Measurements from ENCODE around the gene DNASE2B. TPM values are rescaled to one million over a fixed set of nuclear protein-coding genes. Genes with fewer than 3 reads are reported as not detected.

The DNASE2B gene
- polyA plus RNA-seq, 1 donor from 2014 or later, result not detected

DNA sequence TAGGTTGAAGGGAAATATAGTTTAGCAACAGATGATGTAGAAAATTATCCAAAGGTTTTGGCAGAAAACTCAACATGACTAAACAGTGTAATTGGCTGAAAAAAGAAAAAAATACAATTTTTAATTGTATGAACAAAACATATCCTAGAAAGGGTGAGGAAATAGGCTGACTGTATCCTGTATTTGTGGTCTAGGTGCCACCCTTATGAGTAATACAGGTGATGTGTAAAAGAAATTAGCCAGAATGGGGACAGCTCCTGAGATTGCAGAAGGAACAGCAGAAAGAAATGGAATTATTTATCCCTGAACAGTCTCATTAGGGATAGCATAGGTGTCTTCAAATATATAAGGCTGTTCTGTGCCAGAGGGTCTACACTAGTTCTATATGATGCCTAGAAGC is 24.6 kb downstream of the DNASE2B start:
- H3K9me3 Mint-ChIP-seq, result no peaks in the 10 kb centered on the region
- H3K27me3 Mint-ChIP-seq, result no peaks in the 10 kb centered on the region
- no peaks in the 10 kb centered on the region for H3K36me3 Mint-ChIP-seq
- H3K4me3 Mint-ChIP-seq, result no peak overlapping the region
- no peak overlapping the region for H3K27ac Mint-ChIP-seq
- H3K4me1 Mint-ChIP-seq, result peaks cover 0 to 3% (median 2%) of the 10 kb centered on the region in 3 donors

DNA sequence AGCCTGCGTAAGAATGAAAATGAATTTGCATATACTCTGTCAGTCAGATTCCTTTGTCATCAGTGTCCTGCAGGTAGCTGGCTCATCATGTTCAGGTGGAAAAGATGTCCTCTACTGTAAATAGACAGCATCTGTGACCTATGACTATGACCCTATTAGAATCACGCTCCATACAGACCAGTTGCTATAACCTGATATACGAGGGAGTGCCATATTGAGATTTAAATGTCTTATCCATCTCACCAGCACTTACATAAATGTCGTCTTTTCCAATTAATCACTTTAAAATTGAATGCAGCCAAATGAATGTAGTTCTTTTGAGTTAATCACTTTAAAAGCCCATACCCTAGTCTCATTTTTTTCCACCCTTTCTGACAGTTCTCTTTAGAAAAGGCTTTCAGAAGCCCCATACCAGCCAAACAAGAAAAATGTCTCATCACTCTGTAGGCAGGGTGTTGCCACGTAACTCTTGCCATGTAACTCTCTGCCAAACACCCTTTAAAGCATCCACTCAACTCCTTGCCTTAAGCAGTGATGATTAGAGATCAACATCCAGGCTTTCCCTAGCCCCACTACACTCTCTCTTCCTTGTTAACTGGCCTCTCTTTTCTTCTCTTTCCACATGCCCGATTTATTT is 26.3 kb downstream of the DNASE2B start:
- Mint-ChIP-seq H3K27ac (no peak overlapping the region), H3K4me3 (no peak overlapping the region), H3K36me3 (peaks cover under 1% of the 10 kb centered on the region), H3K27me3 (no peaks in the 10 kb centered on the region), H3K9me3 (peaks cover 0 to 4% (median 2%) of the 10 kb centered on the region in 3 donors), H3K4me1 (peaks cover 0 to 3% (median 2%) of the 10 kb centered on the region in 3 donors)

DNA sequence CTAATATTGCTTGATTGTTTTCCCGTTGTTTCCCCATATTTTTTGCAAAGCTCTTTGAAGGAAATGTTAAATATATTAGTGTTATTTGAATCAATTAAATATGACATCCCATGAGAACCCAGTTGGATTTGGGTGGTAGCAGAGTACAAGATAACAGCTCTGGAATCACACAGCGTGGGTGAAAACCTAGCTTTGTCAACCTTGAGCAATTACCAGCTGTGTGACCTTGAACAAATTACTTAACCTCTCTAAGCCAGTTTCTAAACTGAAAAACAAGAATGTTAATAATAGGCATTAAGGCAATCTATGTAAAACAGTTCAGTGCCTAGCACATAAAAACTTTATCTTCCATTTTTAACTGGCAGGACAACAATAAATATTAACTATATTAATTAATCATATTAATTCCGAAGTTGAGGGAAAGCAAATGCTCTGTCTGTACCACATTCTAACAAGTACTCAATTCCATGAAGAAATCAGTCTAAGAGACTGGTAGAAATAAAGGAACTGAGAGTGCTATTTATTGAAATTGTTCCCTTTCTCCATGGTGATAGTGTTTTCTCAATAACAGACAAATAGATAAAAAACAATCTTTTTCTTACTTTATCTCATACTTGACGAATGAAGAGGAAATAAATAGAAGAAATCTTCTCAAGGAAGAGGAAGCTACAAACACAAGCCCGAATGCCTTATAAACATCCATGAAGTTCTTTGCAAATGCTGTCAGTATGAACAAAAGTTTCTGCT is 27.0 kb downstream of the DNASE2B start:
- Mint-ChIP-seq H3K36me3 (peaks cover 5% of the 10 kb centered on the region), H3K27ac (no peak overlapping the region), H3K4me3 (no peak overlapping the region), H3K4me1 (peaks cover 0 to 3% (median 2%) of the 10 kb centered on the region in 3 donors), H3K27me3 (no peaks in the 10 kb centered on the region), H3K9me3 (peaks cover 1 to 8% (median 7%) of the 10 kb centered on the region in 3 donors)

DNA sequence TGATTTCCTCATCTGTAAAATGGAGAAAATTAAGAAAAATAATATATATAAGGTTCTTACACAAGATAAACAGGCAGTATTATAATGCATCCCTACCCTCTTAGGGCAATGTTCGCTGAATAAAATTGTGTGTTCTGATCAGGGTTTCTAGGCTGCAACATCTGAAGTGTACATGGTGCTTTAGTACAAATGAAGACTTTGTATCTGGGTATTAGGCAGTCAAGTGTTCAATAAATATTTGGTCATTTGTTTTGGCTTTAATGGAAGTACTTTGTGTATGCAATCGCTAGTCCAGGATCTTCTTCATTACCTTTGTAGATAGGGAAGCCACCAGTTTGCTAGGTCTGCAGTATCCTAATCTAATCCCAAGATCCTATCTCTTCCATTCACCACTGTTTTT is 28.1 kb downstream of the DNASE2B start:
- no peak overlapping the region for H3K4me3 Mint-ChIP-seq
- no peaks in the 10 kb centered on the region for H3K27me3 Mint-ChIP-seq
- no peak overlapping the region for H3K27ac Mint-ChIP-seq
- peaks cover 0 to 3% (median 2%) of the 10 kb centered on the region in 3 donors for H3K4me1 Mint-ChIP-seq
- H3K36me3 Mint-ChIP-seq, result peaks cover 5% of the 10 kb centered on the region
- H3K9me3 Mint-ChIP-seq, result peaks cover 5 to 12% (median 9%) of the 10 kb centered on the region in 3 donors

DNA sequence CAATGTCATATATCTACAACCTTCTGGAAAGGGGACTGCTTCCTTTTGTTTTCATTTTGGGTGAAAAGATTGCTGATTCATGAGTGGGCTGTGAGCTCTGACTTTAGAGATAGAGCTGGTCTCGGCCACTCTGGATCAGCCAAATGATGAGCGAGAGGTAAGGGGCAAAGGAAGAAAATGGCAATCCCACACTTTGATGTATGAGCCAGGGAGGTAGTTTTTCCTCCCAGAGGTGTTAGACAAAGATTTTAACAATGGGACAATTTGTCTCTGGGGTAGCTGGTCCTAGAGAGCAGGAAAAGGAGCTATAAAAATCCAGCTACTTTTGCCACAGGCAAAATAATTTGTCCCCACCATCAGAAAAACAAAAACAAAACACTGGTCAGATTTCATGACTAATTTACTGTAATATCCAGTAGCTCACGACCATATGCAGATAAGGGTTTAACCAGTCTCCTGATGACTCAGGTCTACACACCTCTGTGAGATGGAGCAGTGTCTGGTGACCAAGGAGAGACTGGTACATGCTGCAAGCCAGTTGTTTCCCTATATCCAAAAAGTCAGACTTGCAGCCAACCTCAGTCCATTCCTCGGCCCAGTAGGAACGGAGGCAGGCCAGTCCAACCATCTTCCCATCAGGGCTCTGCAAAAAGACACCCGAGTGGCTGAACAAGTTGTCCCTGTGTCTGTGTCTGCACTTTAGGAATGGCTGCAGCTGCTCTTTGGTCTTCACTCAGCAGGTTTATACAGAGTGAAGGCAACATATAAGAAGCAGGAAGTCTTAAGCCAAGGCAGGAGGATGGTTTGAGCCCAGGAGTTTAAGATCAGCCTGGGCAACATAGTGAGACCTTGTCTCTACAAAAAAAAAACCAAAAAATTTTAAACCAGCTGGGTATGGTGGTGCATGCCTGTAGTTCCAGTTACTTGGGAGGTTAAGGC is 29.2 kb downstream of the DNASE2B start:
- Mint-ChIP-seq H3K27me3 (no peaks in the 10 kb centered on the region), H3K27ac (no peak overlapping the region), H3K9me3 (peaks cover 5 to 12% (median 9%) of the 10 kb centered on the region in 3 donors), H3K4me1 (peaks cover 0 to 3% (median 2%) of the 10 kb centered on the region in 3 donors), H3K4me3 (no peak overlapping the region), H3K36me3 (peaks cover 5% of the 10 kb centered on the region)

DNA sequence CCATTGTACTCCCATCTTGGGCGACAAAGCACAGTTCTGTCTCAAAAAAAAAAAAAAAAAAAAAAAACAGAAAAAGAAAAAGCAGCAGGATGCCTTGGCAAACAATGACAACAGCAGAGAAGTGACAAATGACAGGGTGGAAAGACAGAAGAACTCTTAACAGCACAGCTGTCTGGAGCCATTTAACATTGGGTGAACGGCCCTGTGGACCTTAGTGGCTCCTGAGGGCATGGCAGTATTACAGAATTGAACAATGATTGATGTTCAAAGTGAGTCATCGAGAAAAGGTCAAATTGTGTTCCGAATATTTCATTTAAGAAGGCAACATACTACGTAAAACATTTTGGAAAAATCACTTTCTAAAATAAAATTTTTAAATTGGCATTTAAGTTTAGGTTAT is 30.0 kb downstream of the DNASE2B start:
- peaks cover 2 to 4% (median 3%) of the 10 kb centered on the region in 3 donors for H3K4me1 Mint-ChIP-seq
- H3K4me3 Mint-ChIP-seq, result no peak overlapping the region
- H3K27me3 Mint-ChIP-seq, result no peaks in the 10 kb centered on the region
- no peak overlapping the region for H3K27ac Mint-ChIP-seq
- peaks cover 5 to 12% (median 9%) of the 10 kb centered on the region in 3 donors for H3K9me3 Mint-ChIP-seq
- H3K36me3 Mint-ChIP-seq, result peaks cover 5% of the 10 kb centered on the region

DNA sequence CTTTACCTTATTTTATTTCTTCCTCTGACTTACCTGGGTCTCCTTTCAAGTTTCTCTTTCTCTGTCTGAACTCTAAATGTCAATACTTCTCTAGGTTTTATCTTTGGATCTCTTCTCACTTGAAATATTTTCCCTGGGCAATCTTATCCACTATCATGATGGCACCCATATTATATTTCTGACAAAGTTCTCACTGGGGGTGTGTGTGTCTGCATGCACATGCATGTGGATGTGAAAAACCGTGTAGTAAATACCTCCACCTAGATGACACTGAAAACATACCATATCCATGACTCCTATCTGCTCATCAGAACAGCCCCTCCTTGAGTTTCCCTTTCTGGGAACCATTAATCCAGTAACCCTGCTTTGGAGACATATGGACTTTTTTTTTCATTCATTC is 30.9 kb downstream of the DNASE2B start:
- peak overlapping the region in 1 of 3 donors; percentile 31 for H3K27ac Mint-ChIP-seq
- peak overlapping the region in 1 of 4 donors; percentile 10 for H3K4me3 Mint-ChIP-seq
- peaks cover 5 to 12% (median 9%) of the 10 kb centered on the region in 3 donors for H3K9me3 Mint-ChIP-seq
- no peaks in the 10 kb centered on the region for H3K27me3 Mint-ChIP-seq
- peaks cover 9 to 10% (median 10%) of the 10 kb centered on the region in 3 donors for H3K4me1 Mint-ChIP-seq
- H3K36me3 Mint-ChIP-seq, result peaks cover 5% of the 10 kb centered on the region

DNA sequence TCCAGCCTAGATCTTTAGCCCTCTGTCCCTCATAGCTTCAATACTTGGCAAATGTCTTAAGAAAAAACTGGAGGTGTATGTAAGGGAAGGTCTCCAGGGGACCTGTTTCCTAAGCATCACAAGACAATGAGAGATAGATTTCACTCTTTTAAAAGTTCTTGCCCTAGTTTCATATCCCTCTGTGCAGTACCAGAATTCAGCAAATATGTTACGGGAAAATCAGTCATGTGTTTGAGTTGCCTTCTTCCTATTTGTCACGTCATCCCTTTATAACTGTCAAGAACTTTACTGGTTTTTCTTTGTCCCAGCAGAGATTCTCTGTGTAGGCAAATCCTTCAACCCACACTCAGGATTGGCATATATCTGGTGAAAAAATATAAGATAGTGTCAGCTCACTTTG is 32.3 kb downstream of the DNASE2B start:
- no peak overlapping the region for H3K27ac Mint-ChIP-seq
- H3K36me3 Mint-ChIP-seq, result peaks cover 5% of the 10 kb centered on the region
- peaks cover 8 to 10% (median 9%) of the 10 kb centered on the region in 3 donors for H3K4me1 Mint-ChIP-seq
- peaks cover 5 to 12% (median 9%) of the 10 kb centered on the region in 3 donors for H3K9me3 Mint-ChIP-seq
- no peaks in the 10 kb centered on the region for H3K27me3 Mint-ChIP-seq
- peak overlapping the region in 1 of 4 donors; percentile 24 for H3K4me3 Mint-ChIP-seq

DNA sequence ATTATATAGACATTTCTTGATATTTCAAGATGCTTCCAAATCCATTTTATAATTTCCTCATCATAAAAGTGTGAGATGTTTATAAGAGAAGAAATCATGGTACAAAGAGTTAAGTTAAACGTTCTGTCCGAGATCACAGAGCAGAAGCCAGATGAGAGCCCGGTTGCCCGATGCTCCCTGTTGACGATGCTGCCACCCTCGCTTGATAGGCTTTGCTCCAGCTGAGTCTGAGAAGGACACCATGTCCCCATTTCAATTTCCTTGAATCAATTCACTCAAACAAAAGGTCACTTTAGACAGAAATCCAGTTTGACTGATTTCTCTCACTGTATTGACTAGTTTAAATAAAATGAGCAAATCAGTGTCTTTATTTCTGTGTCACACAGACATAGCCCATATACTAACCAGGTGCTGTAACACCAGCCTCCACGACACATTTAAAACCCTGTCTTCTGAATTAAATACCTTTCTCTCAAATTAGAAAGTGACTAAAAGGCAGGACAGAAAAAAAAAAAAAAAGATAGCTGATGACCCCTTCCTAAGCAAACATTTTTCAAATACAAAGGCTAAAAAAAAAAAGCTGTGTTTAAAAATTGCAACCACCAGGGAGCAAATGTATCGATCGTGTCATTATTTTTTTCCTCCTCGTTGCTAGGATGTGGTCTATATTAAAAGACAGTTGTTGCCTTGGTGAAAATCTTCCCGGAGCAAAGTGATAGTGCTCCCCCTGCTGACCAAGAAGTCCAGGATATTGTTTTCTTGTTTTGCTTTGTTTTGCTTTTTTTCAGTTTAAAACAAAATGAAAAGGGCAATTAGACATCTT is 35.2 kb downstream of the DNASE2B start:
- Mint-ChIP-seq H3K9me3 (peaks cover 5 to 12% (median 9%) of the 10 kb centered on the region in 3 donors), H3K4me1 (peaks cover 8 to 11% (median 10%) of the 10 kb centered on the region in 3 donors), H3K4me3 (peak overlapping the region; percentile 53 to 86 (median 70)), H3K36me3 (peaks cover 5% of the 10 kb centered on the region), H3K27me3 (no peaks in the 10 kb centered on the region), H3K27ac (peak overlapping the region; percentile 12 to 59 (median 30))

DNA sequence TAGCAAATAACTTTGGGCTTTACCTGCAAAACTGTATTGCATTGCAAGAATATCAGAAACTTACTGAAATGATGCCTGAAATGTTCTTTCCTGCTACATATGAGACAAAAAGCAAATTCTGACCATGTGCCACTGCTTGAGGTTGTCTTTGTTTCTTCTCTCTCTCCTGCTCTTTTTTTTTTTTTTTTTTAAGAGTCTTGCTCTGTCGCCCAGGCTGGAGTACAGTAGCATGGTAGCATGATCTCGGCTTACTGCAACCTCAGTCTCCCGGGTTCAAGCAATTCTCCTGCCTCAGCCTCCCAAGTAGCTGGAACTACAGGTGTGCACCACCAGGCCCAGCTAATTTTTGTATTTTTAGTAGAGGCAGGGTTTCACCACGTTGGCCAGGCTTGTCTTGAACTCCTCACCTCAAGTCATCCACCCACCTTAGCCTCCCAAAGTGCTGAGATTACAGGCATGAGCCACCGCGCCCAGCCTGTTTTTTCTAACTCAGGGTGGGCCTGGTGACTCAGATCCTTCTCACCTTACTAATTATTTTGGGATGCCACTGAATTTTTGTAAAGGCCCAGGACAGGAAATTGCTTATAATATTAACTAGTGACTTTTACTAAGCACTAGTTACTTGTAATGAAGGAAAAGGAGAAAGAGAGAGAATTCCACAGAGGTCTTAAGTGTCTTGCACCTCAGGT is 35.9 kb downstream of the DNASE2B start:
- Mint-ChIP-seq H3K4me3 (peak overlapping the region in 2 of 4 donors; percentile 53 to 85), H3K27me3 (no peaks in the 10 kb centered on the region), H3K36me3 (peaks cover 5% of the 10 kb centered on the region), H3K4me1 (peaks cover 8 to 11% (median 10%) of the 10 kb centered on the region in 3 donors), H3K9me3 (peaks cover 5 to 12% (median 7%) of the 10 kb centered on the region in 3 donors), H3K27ac (peak overlapping the region; percentile 12 to 30 (median 26))

DNA sequence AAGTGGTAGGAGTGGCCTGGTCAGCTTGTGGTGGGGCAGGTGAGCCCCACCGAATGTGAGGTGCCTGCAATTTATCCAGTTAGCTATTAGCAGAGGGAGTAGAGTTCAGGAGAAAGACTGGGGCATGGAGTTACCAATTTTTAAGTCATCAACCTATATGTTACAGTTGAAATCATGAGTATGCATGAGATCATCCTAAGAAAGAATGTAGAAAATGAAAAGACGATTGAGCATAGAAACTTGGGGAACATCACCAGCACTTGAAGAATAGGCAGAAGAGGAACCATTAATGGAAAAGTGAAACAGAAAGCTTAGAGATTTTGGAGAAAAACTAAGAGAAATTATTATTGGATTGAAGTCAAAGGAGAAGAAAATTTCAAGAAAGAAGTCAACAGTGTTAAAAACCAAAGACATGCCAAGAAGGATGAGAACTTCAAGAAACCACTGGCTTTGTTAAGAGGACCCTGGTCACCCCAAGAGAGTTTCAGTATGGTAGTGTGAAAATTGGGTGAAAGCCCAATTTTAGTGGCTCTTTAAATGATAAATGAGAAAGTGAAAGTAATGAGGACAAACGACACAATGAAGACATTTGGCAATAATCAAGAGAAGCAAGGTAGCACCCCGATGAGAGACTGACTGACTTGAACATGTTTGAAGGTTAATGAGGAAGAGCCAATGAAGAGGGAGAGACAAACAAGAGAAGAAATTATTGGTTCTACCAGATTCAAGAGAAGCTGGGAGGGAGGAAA is 36.7 kb downstream of the DNASE2B start:
- Mint-ChIP-seq H3K27me3 (no peaks in the 10 kb centered on the region), H3K4me1 (peaks cover 8 to 12% (median 10%) of the 10 kb centered on the region in 3 donors), H3K4me3 (no peak overlapping the region), H3K27ac (no peak overlapping the region), H3K9me3 (peaks cover 2 to 7% (median 5%) of the 10 kb centered on the region in 3 donors), H3K36me3 (peaks cover 1% of the 10 kb centered on the region)

DNA sequence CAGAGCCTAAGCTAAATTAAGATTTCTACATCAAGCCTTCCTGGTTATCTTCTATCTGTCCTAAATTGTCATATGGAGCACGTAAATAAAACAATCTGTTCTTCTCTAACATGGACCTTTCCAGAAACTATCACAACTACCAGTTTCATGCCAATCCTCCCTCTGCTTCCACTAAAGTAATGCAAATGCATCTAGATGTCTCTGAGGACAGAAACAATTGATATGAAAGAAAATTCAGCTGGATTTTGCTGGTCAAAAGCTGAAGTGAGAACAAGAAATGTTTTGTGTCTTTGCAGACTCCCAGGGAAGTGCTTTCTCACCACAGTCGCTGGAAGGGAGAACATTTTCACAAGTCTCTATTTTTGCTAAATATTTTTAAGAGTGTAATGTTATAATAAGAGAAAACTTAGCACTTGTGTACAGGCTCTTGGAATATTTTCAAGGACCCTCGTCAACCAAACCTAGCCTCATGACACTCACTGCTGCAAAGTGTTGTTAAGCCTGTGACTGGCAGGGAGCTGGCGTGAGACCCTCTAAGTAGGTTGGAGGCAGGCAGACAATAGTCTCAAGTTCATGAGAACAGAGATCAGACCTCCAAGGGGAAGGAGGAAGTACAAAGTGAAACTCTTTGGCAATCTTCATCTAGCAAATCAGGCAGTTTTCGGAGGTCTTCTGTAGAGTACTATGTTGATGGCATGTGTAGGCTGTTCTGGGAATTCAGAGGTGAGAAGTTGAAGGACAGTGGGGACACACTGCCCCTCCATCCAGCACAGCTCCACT is 38.8 kb downstream of the DNASE2B start:
- Mint-ChIP-seq H3K36me3 (no peaks in the 10 kb centered on the region), H3K27me3 (no peaks in the 10 kb centered on the region), H3K27ac (peak overlapping the region in 1 of 3 donors; percentile 4), H3K4me3 (peak overlapping the region in 1 of 4 donors; percentile 88), H3K4me1 (peaks cover 9 to 12% (median 10%) of the 10 kb centered on the region in 3 donors), H3K9me3 (no peaks in the 10 kb centered on the region)

Measured in IgD-negative memory B cell (primary cell).